Measurements from ENCODE around the gene SENP3.

SENP3 gene

DNA sequence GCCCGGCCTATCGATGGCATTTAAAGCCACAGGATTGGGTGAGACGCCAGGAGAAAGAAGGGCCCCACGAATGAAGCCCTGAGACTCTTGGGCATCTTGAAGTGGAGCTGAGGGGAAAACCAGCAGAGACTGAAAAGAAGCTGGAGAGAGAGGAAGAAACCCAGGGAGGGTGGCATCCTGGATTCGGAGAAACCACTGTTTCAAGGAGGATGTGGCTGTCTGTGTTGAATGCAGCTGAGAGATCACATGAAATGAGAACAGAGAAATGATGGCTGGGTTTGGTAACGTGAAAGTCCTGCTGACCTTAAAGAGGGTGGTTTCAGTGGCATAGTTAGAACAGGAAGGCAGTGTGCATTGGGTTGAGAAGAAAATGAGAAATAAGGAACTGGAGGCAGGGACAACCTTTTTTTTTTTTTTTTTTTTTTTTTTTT, 9.1 kb upstream of the SENP3 start:
- no peaks in the 10 kb centered on the region for H3K9me3 ChIP-seq (replicated peaks in 1 of 2; ENCODE audit: control insufficient read depth in 2 of 2, insufficient read depth in 1 of 2, low read depth in 1 of 2, low read length in 2 of 2)
- H3K4me3 ChIP-seq (ENCODE audit: low read length in 2 of 2), result no peak overlapping the region
- no peak overlapping the region for H2BK5ac ChIP-seq (ENCODE audit: low read length)
- no peak overlapping the region for H3K4me2 ChIP-seq (ENCODE audit: insufficient read depth, low read length, poor library complexity, severe bottlenecking)
- no peaks in the 10 kb centered on the region for H3K36me3 ChIP-seq (replicated peaks in 1 of 2; ENCODE audit: control insufficient read depth in 2 of 2, insufficient read depth in 2 of 2, low read length in 2 of 2)
- no peak overlapping the region for H2BK12ac ChIP-seq (ENCODE audit: low read length)
- H3K27ac ChIP-seq (replicated peaks; ENCODE audit: low read length), result no peak overlapping the region
- no peak overlapping the region for H3K9ac ChIP-seq (ENCODE audit: low read depth, low read length, poor library complexity)
- no peak overlapping the region for H3K23ac ChIP-seq (ENCODE audit: low read depth, low read length, poor library complexity)
- H3K14ac ChIP-seq (ENCODE audit: low read length), result no peak overlapping the region
- no peak overlapping the region for H2BK120ac ChIP-seq (ENCODE audit: low read depth, low read length)
- no peak overlapping the region for H4K8ac ChIP-seq (ENCODE audit: low read depth, low read length)
- no CpG with 5 or more reads among the region's 6 CpGs for WGBS, 2 donors (ENCODE audit: extremely low coverage in 2 of 2, insufficient read length in 2 of 2, insufficient replicate concordance in 1 of 2)
- H2AK5ac ChIP-seq (ENCODE audit: low read depth, low read length), result no peak overlapping the region
- no peak for DNase-seq (ENCODE audit: low spot score)
- H3K4me1 ChIP-seq (ENCODE audit: control insufficient read depth in 2 of 2, insufficient read depth in 1 of 2, low read depth in 1 of 2, low read length in 2 of 2), result peaks cover 5 to 9% of the 10 kb centered on the region in 2 donors
- peaks cover 4% of the 10 kb centered on the region for H3K79me1 ChIP-seq (ENCODE audit: low read depth, low read length)
- no peak overlapping the region for H3K18ac ChIP-seq (ENCODE audit: low read length)
- no peak overlapping the region for H3K4ac ChIP-seq (ENCODE audit: low read length)
- H2AFZ ChIP-seq (ENCODE audit: low read length), result no peak overlapping the region
- H4K91ac ChIP-seq (ENCODE audit: low read depth, low read length, poor library complexity), result no peak overlapping the region
- H3K27me3 ChIP-seq (ENCODE audit: control insufficient read depth in 3 of 3, insufficient read depth in 3 of 3, low read depth in 1 of 3, low read length in 3 of 3), result peaks cover 0 to 34% (median 10%) of the 10 kb centered on the region in 3 experiments
- no peak overlapping the region for H2BK15ac ChIP-seq (ENCODE audit: low read length)

- DNase-seq (ENCODE audit: low spot score), result no peak
- no peak overlapping the region for H3K18ac ChIP-seq (ENCODE audit: low read length)
- peaks cover 4% of the 10 kb centered on the region for H3K79me1 ChIP-seq (ENCODE audit: low read depth, low read length)
- H2BK120ac ChIP-seq (ENCODE audit: low read depth, low read length), result no peak overlapping the region
- WGBS, 2 donors (ENCODE audit: extremely low coverage in 2 of 2, insufficient read length in 2 of 2, insufficient replicate concordance in 1 of 2), result no CpG with 5 or more reads among the region's 1 CpG
- no peak overlapping the region for H3K27ac ChIP-seq (replicated peaks; ENCODE audit: low read length)
- H3K27me3 ChIP-seq (ENCODE audit: control insufficient read depth in 3 of 3, insufficient read depth in 3 of 3, low read depth in 1 of 3, low read length in 3 of 3), result peaks cover 0 to 31% (median 7%) of the 10 kb centered on the region in 3 experiments
- H3K4me3 ChIP-seq (ENCODE audit: low read length in 2 of 2), result no peak overlapping the region
- H3K4me2 ChIP-seq (ENCODE audit: insufficient read depth, low read length, poor library complexity, severe bottlenecking), result no peak overlapping the region
- no peak overlapping the region for H3K4ac ChIP-seq (ENCODE audit: low read length)
- H2BK5ac ChIP-seq (ENCODE audit: low read length), result no peak overlapping the region
- H4K8ac ChIP-seq (ENCODE audit: low read depth, low read length), result no peak overlapping the region
- H3K9me3 ChIP-seq (replicated peaks in 1 of 2; ENCODE audit: control insufficient read depth in 2 of 2, insufficient read depth in 1 of 2, low read depth in 1 of 2, low read length in 2 of 2), result no peaks in the 10 kb centered on the region
- H3K4me1 ChIP-seq (ENCODE audit: control insufficient read depth in 2 of 2, insufficient read depth in 1 of 2, low read depth in 1 of 2, low read length in 2 of 2), result peaks cover 10 to 13% of the 10 kb centered on the region in 2 donors
- H2AK5ac ChIP-seq (ENCODE audit: low read depth, low read length), result no peak overlapping the region
- no peak overlapping the region for H2BK15ac ChIP-seq (ENCODE audit: low read length)
- H3K36me3 ChIP-seq (replicated peaks in 1 of 2; ENCODE audit: control insufficient read depth in 2 of 2, insufficient read depth in 2 of 2, low read length in 2 of 2), result no peaks in the 10 kb centered on the region
- no peak overlapping the region for H2BK12ac ChIP-seq (ENCODE audit: low read length)
- no peak overlapping the region for H4K91ac ChIP-seq (ENCODE audit: low read depth, low read length, poor library complexity)
- H2AFZ ChIP-seq (ENCODE audit: low read length), result no peak overlapping the region
- H3K9ac ChIP-seq (ENCODE audit: low read depth, low read length, poor library complexity), result no peak overlapping the region
- no peak overlapping the region for H3K23ac ChIP-seq (ENCODE audit: low read depth, low read length, poor library complexity)
- no peak overlapping the region for H3K14ac ChIP-seq (ENCODE audit: low read length)
Observed at GRCh38 chr17:7553356-7553755, 8.4 kb upstream of the SENP3 start.

DNA sequence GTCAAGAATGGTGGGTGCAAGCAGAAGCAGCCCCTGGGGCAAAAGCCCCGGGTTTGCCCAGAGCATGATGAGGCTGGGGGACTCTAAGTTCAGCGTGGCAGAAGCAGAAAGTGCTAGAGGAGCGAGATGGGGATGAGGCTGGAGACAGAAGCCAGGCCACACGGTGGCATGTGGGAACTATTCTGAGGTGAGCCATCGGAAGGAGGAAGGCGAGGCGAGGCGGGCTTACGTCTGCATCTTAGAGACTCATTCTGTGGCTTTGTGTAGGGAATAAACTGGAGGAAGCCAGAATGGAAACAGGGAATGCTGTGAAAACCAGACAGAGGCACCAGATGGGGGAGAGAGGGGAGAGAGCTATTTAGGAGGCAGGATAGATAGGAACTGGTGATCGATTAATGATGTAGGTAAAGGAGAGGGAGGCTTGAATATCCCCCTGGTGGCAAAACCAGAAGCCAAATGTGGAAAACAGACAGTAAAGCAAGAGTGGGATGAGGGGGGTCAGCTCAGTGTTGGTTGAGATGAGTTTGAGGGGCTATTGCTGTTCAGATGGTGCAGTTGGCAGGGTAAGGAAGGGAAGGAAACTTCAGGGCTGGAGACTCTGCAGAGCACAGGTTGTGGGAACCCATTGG, 6.3 kb upstream of the SENP3 start:
- no peak overlapping the region for H3K14ac ChIP-seq (ENCODE audit: low read length)
- no peak overlapping the region for H4K91ac ChIP-seq (ENCODE audit: low read depth, low read length, poor library complexity)
- peaks cover 0 to 11% (median 0%) of the 10 kb centered on the region in 3 experiments for H3K27me3 ChIP-seq (ENCODE audit: control insufficient read depth in 3 of 3, insufficient read depth in 3 of 3, low read depth in 1 of 3, low read length in 3 of 3)
- H3K9ac ChIP-seq (ENCODE audit: low read depth, low read length, poor library complexity), result no peak overlapping the region
- no peak overlapping the region for H2BK12ac ChIP-seq (ENCODE audit: low read length)
- H2AK5ac ChIP-seq (ENCODE audit: low read depth, low read length), result no peak overlapping the region
- no peak overlapping the region for H2BK15ac ChIP-seq (ENCODE audit: low read length)
- H3K4me1 ChIP-seq (ENCODE audit: control insufficient read depth in 2 of 2, insufficient read depth in 1 of 2, low read depth in 1 of 2, low read length in 2 of 2), result peaks cover 13 to 15% of the 10 kb centered on the region in 2 donors
- no peak overlapping the region for H4K8ac ChIP-seq (ENCODE audit: low read depth, low read length)
- H3K79me1 ChIP-seq (ENCODE audit: low read depth, low read length), result peaks cover 2% of the 10 kb centered on the region
- no peak for DNase-seq (ENCODE audit: low spot score)
- no peak overlapping the region for H3K18ac ChIP-seq (ENCODE audit: low read length)
- no CpG with 5 or more reads among the region's 10 CpGs for WGBS, 2 donors (ENCODE audit: extremely low coverage in 2 of 2, insufficient read length in 2 of 2, insufficient replicate concordance in 1 of 2)
- H2AFZ ChIP-seq (ENCODE audit: low read length), result peak overlapping the region; percentile 70
- H3K4ac ChIP-seq (ENCODE audit: low read length), result no peak overlapping the region
- H3K4me2 ChIP-seq (ENCODE audit: insufficient read depth, low read length, poor library complexity, severe bottlenecking), result no peak overlapping the region
- no peak overlapping the region for H3K23ac ChIP-seq (ENCODE audit: low read depth, low read length, poor library complexity)
- H3K4me3 ChIP-seq (ENCODE audit: low read length in 2 of 2), result no peak overlapping the region
- no peaks in the 10 kb centered on the region for H3K9me3 ChIP-seq (replicated peaks in 1 of 2; ENCODE audit: control insufficient read depth in 2 of 2, insufficient read depth in 1 of 2, low read depth in 1 of 2, low read length in 2 of 2)
- H2BK120ac ChIP-seq (ENCODE audit: low read depth, low read length), result no peak overlapping the region
- no peaks in the 10 kb centered on the region for H3K36me3 ChIP-seq (replicated peaks in 1 of 2; ENCODE audit: control insufficient read depth in 2 of 2, insufficient read depth in 2 of 2, low read length in 2 of 2)
- no peak overlapping the region for H3K27ac ChIP-seq (replicated peaks; ENCODE audit: low read length)
- no peak overlapping the region for H2BK5ac ChIP-seq (ENCODE audit: low read length)

DNA sequence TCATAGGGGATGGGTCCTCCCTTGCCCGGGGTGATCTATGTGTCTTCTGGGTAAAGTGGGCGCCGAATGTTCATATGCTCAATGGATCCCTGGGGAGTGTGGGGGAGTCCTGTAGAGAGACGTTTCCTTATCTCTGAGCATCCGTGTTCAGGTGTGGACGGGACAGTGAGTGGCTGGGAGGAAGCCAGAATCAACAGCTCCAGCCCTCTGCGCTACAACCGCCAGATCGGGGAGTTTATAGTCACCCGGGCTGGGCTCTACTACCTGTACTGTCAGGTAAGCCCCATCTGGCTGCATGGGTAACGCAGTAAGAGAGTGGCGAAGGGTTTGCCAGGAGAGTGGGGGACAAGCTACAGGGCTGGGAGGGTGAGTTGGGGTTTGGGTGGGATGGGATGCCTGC, 5.1 kb upstream of the SENP3 start:
- WGBS, 2 donors (ENCODE audit: extremely low coverage in 2 of 2, insufficient read length in 2 of 2, insufficient replicate concordance in 1 of 2), result no CpG with 5 or more reads among the region's 12 CpGs
- H3K23ac ChIP-seq (ENCODE audit: low read depth, low read length, poor library complexity), result no peak overlapping the region
- H2BK12ac ChIP-seq (ENCODE audit: low read length), result no peak overlapping the region

More for the DNA sequence above, 5.1 kb upstream of the SENP3 start:
- Histone ChIP-seq H2BK120ac (ENCODE audit: low read depth, low read length) (peak overlapping the region; percentile 51), H3K14ac (ENCODE audit: low read length) (peak overlapping the region; percentile 43), H3K4me1 (ENCODE audit: control insufficient read depth in 2 of 2, insufficient read depth in 1 of 2, low read depth in 1 of 2, low read length in 2 of 2) (peaks cover 17 to 19% of the 10 kb centered on the region in 2 donors), H2AK5ac (ENCODE audit: low read depth, low read length) (peak overlapping the region; percentile 94), H4K91ac (ENCODE audit: low read depth, low read length, poor library complexity) (no peak overlapping the region), H2BK15ac (ENCODE audit: low read length) (peak overlapping the region; percentile 92), H3K18ac (ENCODE audit: low read length) (no peak overlapping the region), H3K4me2 (ENCODE audit: insufficient read depth, low read length, poor library complexity, severe bottlenecking) (no peak overlapping the region), H3K4me3 (ENCODE audit: low read length in 2 of 2) (no peak overlapping the region), H3K27me3 (ENCODE audit: control insufficient read depth in 3 of 3, insufficient read depth in 3 of 3, low read depth in 1 of 3, low read length in 3 of 3) (peaks cover 0 to 3% (median 0%) of the 10 kb centered on the region in 3 experiments), H3K9me3 (replicated peaks in 1 of 2; ENCODE audit: control insufficient read depth in 2 of 2, insufficient read depth in 1 of 2, low read depth in 1 of 2, low read length in 2 of 2) (no peaks in the 10 kb centered on the region), H3K36me3 (replicated peaks in 1 of 2; ENCODE audit: control insufficient read depth in 2 of 2, insufficient read depth in 2 of 2, low read length in 2 of 2) (no peaks in the 10 kb centered on the region), H2BK5ac (ENCODE audit: low read length) (peak overlapping the region; percentile 45), H4K8ac (ENCODE audit: low read depth, low read length) (peak overlapping the region; percentile 55), H2AFZ (ENCODE audit: low read length) (no peak overlapping the region), H3K4ac (ENCODE audit: low read length) (no peak overlapping the region), H3K9ac (ENCODE audit: low read depth, low read length, poor library complexity) (no peak overlapping the region), H3K27ac (replicated peaks; ENCODE audit: low read length) (no peak overlapping the region), H3K79me1 (ENCODE audit: low read depth, low read length) (peaks cover 2% of the 10 kb centered on the region)
- no peak for DNase-seq (ENCODE audit: low spot score)

All from neuronal stem cell (in vitro differentiated cells).